Measurements from ENCODE around the gene BBS12.

BBS12 gene

GRCh38 chr4:122716825-122717448, 15.6 kb upstream of the BBS12 start:
- peak; percentile 18 for FAIRE-seq

GRCh38 chr4:122718281-122718680, 14.2 kb upstream of the BBS12 start:
- no peak for FAIRE-seq

- FAIRE-seq, result no peak
These were observed 10.2 kb upstream of the BBS12 start for GRCh38 chr4:122722256-122722655.

GRCh38 chr4:122728856-122729255, 3.6 kb upstream of the BBS12 start:
- no peak for FAIRE-seq

- peak; percentile 66 for FAIRE-seq
These were observed 828 bp upstream of the BBS12 start for GRCh38 chr4:122731676-122732075.

- FAIRE-seq, result no peak
These were observed 1.2 kb downstream of the BBS12 start for GRCh38 chr4:122733787-122734120.

- no peak for FAIRE-seq
These were observed 6.7 kb downstream of the BBS12 start for GRCh38 chr4:122739174-122739573.

GRCh38 chr4:122742933-122743829, 10.7 kb downstream of the BBS12 start:
- no peak for FAIRE-seq

- no peak for FAIRE-seq
These were observed 11.7 kb downstream of the BBS12 start for GRCh38 chr4:122744229-122744628.

GRCh38 chr4:122746485-122746965, 14.0 kb downstream of the BBS12 start:
- FAIRE-seq, result no peak

GRCh38 chr4:122747068-122747467, 14.6 kb downstream of the BBS12 start:
- no peak for FAIRE-seq

GRCh38 chr4:122747883-122748282, 15.4 kb downstream of the BBS12 start:
- FAIRE-seq, result no peak

GRCh38 chr4:122749704-122750454, 17.4 kb downstream of the BBS12 start:
- FAIRE-seq, result no peak

- FAIRE-seq, result no peak
These were observed 23.2 kb downstream of the BBS12 start for GRCh38 chr4:122755675-122756074.

- peak; percentile 98 for FAIRE-seq
These were observed 25.5 kb downstream of the BBS12 start for GRCh38 chr4:122758033-122758432.

GRCh38 chr4:122759639-122760310, 27.3 kb downstream of the BBS12 start:
- no peak for FAIRE-seq

- FAIRE-seq, result no peak
These were observed 30.0 kb downstream of the BBS12 start for GRCh38 chr4:122762520-122762919.

GRCh38 chr4:122762966-122763716, 30.6 kb downstream of the BBS12 start:
- FAIRE-seq, result no peak

- FAIRE-seq, result no peak
These were observed 31.7 kb downstream of the BBS12 start for GRCh38 chr4:122764071-122764820.

GRCh38 chr4:122764821-122765215, 32.3 kb downstream of the BBS12 start:
- no peak for FAIRE-seq

GRCh38 chr4:122765692-122766352, 33.3 kb downstream of the BBS12 start:
- no peak for FAIRE-seq
